Hepatic stellate cell (primary cell): ENCODE results near the gene TNS1.

Experiments used
- DNase-seq: peaks from one replicate; pipeline ENCODE4 v3.0.0; 2011; ENCODE audit warnings: low spot score

The TNS1 gene

DNA sequence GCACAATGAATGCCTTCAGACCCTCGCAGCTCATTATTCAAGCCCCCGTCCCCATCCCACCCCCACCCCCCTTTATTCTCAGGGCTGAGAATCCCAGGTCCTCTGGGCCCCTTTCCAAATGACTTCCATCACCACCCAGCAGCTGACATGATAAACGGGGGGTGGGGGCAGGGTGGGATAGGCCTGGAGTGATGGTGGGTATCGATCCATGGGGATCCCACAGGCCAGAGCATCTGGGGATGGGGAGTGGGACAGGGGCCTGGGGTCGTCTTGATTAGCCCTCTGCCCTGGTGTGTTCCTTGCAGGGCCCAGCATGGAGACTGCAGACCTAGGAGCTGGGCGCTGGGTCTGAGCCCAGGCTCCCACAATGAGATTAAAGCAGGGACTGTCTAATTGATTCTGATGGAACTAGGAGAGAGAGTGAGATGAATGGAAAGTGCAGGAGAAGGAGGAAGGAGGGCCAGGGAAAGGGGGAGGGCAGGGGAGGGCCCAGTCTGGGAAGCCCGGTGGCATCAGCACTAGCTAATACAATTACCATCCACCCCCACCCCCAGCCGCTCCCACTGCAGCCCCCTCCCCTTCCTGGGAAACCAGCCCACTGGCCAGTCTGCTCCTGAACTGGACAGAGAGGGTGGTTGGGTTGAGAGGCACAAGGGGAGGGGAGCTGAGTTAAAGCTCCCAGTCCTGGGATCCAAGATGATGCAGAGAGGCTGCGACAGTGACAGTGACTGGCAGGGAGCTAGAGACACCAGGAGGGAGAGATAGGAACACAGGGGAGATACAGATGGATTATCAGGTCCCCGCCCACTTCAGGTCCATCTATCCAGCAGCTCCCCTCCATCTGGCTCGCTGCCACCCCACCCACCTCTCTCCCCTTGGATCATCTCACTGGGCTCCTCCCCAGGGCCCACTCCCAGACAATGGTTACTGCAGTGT is 13.1 kb upstream of the TNS1 start:
- DNase-seq: no peak

DNA sequence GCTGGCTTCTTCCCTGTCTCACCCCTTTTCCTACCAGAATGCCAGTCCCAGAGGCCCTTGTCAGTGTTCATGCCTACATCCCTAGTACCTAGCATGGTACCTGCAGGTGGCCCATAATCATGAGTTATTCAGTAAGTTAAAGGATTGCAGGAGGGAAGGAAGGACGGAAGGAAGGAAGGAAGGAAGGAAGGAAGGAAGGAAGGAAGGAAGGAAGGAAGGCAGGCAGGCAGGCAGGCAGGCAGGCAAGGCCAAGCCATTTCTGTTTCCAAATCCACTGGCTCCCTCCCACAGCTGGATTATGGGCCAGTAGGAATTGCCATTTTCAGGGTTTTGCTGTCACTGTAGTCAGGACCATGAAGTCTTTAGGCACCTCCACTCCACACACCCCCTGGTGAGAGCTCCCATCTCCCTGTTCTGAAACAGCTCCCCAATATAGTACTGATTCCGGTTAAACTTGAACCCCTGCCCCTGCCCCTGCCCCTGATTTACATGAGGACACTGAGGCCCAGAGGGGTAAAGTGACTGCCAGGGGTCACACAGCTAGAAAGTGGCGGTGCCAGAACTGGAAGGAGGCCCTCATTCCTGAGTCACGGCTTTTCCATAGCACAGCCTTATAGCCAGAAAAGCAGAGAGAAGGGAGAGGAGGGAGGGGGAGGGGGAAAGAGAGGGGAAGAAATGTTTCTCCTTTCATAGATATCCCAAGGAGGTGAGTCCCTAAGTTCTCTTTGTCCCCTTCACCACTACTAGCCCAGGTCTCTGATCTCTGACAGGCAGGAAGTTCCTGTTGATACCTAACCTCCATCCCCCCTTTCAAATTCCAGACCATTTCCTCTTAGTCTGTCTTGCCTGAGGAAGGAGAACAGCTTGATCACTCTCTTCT is 12.2 kb upstream of the TNS1 start:
- no peak for DNase-seq

DNA sequence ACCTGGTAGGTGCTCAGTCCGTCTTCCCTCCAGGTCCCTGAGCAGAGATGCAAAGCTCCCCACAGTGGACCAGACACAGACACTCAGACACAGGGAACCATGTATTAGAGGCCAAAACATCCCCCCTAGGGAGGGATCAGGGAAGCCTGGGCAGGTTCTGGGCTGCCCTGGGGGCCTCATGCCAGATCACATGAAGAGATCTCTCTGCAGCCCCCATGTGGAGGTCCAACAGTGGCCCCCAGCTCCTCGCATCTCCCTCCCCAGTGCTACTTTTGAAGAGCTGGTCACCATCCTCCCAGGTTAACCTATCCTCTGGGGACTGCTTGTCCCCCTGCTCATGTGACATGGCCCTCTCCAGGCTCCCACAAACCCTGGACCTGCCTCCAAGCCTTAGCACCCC is 10.5 kb upstream of the TNS1 start:
- no peak for DNase-seq

DNA sequence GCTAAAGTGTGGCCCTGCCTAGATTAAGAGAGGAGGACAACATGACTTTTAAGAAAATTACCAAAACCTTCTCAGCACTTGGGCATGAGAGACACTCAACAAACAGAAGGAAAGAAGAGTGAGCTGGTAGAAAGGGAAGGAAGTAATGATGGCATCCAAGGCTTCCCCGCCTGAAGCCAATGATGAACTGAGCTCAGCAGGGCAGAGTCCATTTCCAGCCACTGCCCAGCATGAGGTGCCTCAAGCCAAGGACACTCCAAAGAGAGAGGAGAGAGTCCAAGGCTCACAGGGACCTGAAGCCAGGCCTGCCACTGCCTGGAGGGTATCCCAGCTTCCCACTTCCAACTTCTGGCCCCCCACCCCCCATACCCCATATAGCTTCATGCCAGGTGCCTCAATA is 9.5 kb upstream of the TNS1 start:
- DNase-seq: no peak

DNA sequence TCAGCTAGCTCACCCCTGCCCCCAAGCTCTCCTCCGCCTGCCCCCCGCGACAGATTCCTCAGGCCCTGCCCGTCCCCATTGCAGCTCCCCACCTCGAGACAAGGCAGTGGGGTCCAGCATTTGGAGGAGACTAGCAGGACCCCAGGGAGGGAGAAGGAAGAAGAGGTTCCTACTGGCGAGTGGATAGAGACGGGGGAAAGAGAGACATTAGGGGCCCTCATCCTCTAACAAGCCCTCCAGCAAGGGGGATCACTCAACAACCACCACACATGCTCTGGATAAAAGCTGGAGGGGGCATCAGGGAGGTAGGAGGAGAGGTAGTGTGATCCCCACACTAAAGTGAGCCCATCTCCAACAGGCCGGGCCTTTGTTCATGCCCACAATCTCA is 8.9 kb upstream of the TNS1 start:
- no peak for DNase-seq

DNA sequence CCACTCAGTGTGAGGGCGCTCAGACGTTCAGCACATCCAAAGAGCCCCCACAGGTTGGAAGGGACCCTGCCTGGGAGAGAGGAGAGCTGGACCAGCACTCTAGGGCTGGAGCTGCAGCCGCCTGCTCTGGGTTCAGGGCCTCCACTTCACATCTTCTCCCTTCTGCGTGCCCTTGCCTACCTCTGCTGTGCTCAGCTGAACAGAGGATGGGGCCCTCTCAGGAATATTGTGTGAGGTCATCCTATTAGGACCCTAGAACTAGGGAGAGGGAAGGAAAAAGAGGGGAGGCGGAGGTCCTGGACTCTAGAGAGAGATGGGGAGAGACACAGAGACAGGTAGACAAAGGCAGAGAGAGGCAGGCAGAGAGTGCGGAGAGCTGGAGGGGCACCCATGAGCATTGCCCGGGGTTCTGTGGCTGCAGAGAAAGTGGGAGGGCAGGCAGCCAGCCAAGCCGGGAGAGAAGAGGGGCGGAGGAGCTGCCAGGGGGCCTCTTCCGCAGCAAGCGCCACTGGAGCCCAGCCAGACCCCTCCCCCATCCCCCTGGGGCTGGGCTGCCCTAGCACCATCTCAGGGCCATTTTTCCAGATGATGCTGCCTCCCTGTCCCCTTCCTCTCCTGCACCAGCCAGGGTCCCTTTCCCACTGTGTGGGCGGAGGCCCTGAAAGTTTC is 8.3 kb upstream of the TNS1 start:
- no peak for DNase-seq

DNA sequence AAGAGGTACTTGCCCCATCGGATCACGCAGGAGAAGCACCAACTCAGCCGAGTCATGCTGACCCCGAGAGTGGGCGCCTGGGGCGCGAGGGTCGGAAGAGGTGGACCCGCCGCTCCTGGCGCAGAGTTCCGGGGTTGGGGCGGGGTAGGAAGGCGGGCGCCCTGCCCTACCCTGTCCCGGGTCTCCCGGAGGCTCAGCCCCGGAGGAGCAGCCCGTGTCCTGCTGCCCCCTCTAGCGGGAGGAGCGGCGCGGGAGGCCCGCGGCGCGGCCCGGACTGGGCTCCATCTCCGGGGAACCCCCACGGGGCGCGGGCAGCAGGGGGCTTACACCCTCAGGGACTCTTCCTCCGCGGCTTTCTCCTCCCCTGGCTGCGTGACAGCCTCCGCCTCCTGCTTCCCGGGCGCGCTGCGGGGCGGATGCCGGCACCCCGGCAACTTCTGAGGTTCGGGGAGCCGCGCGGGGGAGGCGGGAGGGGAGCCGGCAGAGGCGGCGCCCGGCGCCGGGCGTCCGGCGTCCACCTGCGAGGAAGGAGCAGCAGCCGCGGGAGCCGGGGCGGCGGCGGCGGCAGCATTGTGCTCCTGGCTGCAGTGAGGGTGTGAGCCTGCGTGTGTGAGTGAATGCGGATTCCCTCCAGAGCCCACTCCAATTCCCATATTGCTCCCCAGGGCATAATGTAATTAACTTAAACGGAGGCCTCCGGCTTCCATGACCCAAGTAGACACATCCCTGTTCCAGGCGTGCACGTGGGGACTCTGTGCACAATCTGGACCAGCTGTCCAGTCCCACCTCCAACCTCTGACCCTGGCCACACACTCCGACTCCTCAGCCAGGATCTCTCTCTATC is 7.6 kb upstream of the TNS1 start:
- DNase-seq: peak; percentile 89

DNA sequence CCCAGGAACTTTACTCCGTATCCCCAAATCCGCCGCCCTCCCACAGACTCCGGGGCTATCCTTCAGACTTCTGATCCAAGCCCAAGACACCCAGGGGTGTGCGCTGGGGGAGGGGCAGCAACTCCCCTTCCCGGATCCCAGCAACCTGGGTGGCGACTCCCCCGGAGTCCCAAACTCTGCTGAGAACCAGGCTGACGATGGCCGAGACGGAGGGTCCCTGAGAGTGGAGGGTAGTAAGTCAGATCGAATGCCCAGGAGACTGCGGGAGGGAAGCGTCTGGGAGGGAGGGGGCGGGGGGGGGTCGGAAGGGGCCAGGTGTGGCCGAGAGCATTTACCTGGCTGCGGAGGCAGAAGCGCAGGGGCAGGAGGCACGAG is 7.0 kb upstream of the TNS1 start:
- no peak for DNase-seq

DNA sequence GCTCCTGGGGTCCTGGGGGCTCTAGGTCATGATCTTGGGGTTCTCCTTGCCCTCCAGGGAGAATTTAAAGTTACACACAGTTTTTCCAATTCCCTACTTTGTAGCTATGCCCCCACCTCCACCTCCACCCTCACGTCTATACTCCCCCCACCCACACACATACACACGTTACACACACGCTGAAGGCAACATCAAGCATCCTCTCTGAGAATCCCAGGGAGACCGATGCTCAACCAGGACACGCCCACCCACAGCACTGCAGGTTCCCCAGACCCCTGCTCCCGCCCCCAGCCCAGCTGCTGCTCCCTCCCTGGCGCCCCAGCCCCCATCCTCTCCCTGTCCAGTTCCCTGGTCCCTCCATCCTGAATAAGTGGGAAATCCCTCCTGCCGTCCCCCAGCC is 6.4 kb upstream of the TNS1 start:
- no peak for DNase-seq

DNA sequence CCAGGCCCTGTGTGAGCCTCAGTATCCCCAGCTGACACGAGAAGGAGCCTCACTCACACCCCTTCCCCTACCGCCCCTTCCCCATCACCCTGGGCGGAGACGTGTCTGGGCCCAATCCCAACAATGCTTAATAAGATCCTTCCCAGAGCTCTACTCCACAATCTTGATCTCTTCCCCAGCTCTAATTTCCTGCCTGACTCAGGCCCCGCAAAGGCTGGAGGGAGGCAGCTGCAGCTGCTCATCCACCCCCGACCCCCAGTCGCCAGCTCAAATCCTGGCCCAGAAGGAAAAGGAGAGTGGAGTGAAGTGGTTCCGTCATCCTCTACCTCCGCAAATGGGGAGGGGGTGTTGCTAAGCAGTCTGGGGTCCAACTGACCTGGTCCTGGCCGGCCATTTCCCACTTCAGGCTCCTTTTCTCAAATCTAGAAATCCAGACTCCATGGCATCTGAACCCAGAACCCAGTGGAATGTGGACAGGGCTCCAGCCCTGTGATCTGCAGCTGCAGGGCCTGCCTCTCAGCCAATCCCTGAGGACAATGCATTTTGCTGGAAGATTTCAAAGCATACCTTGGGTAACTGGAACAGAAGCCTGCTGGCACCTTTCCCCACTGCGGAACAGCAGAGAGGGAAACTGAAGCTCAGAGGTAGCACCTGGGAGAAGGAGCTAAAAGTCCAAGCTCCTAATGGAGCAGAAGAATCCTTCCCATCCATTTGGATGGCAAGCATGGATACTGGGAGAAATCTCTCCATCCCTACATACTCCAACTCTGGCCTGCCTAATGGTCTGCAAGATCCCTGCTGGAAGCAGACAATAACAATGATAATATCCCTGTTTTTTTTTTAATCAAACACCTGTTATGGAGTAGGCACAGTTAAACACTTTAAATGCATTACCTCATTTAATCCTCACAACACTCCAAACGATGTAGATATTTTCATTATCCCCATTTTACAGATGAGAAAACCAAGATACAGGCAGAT is 5.6 kb upstream of the TNS1 start:
- DNase-seq: peak; percentile 60

DNA sequence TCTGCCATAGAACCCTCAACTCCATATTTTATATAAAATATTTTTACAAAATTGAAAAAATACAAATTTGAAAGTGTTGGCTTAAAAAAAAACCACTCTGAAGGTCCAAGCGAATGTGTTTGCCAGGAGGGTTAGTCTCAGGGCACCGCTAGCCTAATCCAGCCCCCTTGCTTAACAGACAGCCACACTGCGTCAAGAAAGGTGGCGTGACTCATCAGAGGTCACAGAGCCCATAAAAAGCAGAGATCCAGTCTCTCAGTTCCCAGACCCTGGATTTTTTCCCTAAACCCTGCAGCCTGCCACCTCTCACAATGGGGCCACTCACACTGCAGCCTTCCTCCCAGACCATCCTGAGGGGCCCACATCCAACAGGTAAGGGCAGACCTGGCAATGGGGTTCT is 3.9 kb upstream of the TNS1 start:
- no peak for DNase-seq

DNA sequence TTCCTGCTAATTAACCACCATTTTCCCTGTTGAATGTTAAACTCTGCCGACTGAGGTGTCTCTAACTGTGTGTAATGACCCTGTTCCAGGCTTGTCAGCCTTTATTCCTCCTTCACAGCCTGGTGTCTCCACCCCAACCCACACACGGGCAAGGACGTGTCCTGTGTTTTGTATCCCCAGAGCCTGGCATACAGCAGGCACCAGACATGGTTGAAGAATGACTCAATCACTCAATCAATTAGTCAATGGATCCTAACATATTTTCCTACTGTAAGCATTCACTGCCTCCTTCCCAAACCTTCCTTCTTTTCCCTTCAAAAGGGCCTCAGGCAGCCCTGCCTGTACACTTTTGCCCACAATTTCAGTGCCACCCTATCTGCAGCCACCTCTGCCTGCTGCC is 2.7 kb upstream of the TNS1 start:
- no peak for DNase-seq

DNA sequence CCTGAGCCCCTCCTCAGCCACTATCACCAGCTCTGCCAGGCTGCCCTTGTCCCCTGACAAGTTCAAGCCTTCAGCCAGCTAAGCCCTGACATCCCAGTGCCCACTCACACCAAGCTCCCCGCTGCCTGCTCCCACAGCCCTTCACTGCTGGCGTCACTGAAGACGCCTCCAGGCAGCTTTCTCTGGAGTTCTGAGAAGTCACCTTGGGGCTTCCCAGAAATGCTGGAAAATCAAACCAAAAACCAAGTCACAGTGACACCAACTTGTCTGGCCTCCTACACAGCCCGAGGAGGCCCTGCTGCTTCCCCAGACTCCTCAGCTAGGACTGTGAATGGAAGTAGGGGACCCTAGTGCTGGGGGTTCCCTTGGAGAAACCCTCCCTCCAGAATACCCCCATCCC is 2.2 kb upstream of the TNS1 start:
- DNase-seq: no peak

DNA sequence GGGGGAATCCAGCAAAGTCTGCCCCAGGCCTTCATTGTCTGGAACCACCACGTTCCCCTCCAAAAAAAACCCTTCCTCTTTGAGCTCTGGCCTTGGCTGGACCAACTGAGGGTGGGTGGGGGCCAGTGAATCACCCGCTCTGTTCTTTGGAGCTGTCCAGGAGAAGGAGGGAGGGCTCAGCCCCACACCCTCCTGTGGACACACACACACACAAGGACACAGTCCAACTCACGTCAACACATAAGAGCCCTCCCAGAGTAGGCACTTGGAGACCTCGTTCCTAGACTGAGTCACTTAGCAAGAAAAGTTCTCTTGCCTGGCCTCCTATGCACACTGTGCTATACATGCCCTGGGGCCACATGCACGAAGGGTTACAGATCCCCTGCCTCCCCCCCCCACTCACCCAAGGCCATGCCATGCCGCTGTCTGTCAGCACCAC is 1.2 kb upstream of the TNS1 start:
- DNase-seq: no peak

DNA sequence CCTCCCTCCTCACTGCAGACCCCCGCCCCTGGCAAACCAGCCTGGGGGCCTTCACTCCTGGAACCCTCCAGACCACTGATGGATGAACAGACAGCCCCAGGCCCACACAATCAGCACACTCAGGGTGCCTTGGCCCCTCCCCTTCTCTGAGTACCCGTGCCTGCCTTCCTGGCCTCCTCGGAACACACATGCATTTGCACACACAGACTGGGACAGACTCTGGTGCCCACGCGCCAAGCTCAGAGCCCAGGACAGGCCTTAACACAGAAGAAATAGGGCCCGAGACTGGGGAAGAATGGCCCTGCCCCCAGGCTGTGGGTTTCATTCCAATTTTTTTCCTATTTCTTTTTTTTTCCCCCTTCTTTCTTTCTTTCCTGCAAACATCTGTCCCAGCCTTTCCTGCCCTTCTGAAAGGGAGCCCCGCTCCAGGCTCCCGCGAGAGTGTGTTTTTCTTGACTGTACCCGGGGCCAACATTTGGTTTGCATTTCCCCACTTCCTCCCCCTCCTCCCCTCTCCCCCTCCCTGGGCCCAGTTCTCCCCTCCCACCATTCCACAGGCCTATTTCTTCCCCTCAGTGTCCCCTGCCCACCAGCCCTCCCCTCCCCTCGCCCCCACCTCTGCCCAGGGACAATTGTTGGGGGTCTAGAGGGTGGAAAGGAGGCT is 618 bp upstream of the TNS1 start:
- no peak for DNase-seq

DNA sequence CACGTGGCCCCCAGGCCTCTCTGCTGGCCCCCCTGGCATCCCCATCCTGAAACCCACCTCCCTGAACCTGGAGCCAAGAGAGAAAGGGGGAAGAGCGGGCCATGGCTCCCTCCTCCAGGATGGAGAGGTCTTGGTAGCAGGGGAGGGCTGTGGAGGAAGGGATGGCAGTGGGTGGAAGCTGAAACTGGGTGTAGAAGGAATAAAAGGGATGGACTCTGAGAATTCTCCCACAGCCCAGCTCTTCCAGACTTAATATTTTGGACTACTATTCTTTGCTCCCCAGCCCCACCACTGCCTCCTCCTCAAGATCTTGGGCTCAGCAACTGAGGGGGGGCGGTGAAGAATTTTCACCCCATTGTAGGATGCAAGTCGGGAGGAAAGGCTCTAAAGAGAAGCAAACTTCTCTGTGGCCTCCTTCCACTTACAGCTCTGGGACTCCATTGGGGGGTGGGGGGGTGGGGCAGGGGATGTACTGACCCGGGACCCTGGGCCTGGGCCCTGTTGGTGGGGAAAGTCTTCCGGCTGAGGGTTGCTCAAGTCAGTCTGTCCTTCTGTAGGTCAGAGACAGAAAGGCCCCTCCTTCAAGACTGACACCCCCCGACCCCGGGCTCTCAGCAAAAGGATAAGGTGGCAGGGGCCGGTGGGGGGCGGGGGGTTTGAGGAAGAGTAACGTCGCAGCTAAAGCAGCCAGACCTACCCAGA is 501 bp downstream of the TNS1 start:
- DNase-seq: no peak

DNA sequence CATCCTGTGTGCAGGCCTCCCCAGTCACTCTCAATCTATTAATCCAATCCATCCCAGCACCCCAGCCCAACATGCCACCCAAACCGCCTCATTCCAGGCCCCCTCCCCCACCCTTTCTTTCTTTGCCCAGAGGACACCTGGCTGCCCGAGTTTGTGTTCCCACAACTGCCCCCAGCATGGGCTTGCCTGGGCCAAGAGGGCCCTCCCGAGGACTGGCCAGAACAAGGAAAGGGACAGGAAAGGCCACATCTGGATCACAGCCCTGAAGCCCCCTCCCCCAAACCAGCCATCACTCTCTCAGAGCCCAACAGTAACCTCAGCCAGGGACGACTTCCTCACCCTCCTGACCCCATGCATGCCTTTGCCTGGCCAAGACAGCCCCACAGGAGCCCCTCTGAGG is 1.2 kb downstream of the TNS1 start:
- DNase-seq: no peak

DNA sequence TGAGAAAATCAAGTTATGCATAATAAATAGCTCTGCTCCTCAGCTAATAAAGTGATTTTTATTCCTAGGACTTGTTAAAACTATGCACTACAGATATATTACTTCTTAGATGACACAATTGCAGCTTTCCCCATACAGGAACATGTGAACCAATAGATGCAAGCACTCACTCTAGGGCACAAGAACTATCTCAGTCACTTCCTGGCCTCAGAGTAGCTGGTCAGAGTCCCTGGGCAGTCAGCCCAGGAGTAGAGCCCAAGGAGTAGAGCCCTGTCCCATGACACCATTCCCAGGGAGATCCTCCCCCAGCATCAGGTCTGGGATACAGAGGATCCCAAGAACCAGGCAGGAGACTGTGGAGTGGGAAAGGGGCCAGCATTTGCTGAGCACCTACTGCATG is 2.7 kb downstream of the TNS1 start:
- peak; percentile 74 for DNase-seq

DNA sequence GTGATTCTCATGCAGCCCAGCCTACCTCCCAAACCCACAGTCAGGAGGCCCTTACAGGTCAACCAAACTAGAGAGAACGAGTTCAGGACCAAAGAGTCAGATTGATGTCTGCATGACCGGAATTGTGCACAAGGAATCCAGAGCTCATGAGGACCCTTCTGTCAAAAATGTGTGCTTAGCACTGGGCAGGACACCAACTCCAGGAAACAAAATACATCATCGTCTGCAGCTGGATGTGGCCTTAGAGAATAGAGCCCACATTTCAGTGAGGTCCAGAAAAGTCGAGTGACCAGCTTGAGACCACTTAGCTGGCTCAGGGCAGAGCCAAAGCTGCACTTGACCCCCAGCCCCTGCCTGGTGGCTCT is 3.2 kb downstream of the TNS1 start:
- DNase-seq: no peak
